Activated T-helper 17 cell treated with anti-CD3 and anti-CD28 coated beads, Interleukin-2, amount 50 U/mL, for 72 hours (primary cell): ENCODE data around the gene MRPL23. TPM values are rescaled to one million over a fixed set of nuclear protein-coding genes. Genes with fewer than 3 reads are reported as not detected.
A peak's percentile ranks its signal among the peaks of the same experiment; 100 is the strongest.

ENCODE experiments used
- ATAC-seq: fragments of 150-1000 bp; cut with Tn5 transposase; replicated peaks from 2 replicates; pipeline ENCODE4 v1.10.0; 2021; ENCODE audit warnings: mild to moderate bottlenecking, moderate library complexity
- H3K27ac Mint-ChIP-seq: one replicate; pipeline ENCODE4 v1.8.0; 2022; ENCODE audit warnings: mixed read lengths
- H3K27me3 Mint-ChIP-seq: one replicate; pipeline ENCODE4 v1.8.0; 2022; ENCODE audit warnings: mixed read lengths
- H3K36me3 Mint-ChIP-seq: one replicate; pipeline ENCODE4 v1.8.0; 2022; ENCODE audit warnings: low read depth, mild to moderate bottlenecking, mixed read lengths
- H3K4me1 Mint-ChIP-seq: one replicate; pipeline ENCODE4 v1.8.0; 2022; ENCODE audit warnings: mixed read lengths
- H3K4me3 Mint-ChIP-seq: one replicate; pipeline ENCODE4 v1.8.0; 2022; ENCODE audit warnings: mild to moderate bottlenecking, mixed read lengths
- H3K9me3 Mint-ChIP-seq: one replicate; pipeline ENCODE4 v1.8.0; 2022; ENCODE audit warnings: mixed read lengths
- total RNA-seq, 2 donors: library from RNA; stranded (reverse); gene quantifications; one replicate each; pipeline ENCODE4 v1.2.3, GENCODE V29; 2022

Gene MRPL23
- total RNA-seq, 2 donors from 2014 or later, result 84.4 to 119 TPM

GRCh38 chr11:1918436-1919315 is 28.5 kb upstream of the MRPL23 start:
- peaks cover 5% of the 10 kb centered on the region for H3K36me3 Mint-ChIP-seq
- peaks cover 27% of the 10 kb centered on the region for H3K4me1 Mint-ChIP-seq
- ATAC-seq, result no peak
- peak overlapping the region; percentile 81 for H3K27ac Mint-ChIP-seq
- H3K9me3 Mint-ChIP-seq, result no peaks in the 10 kb centered on the region
- no peak overlapping the region for H3K4me3 Mint-ChIP-seq
- peaks cover 15% of the 10 kb centered on the region for H3K27me3 Mint-ChIP-seq

- Mint-ChIP-seq H3K27me3 (peaks cover 11% of the 10 kb centered on the region), H3K36me3 (peaks cover 5% of the 10 kb centered on the region), H3K27ac (peak within 1 kb of the TSS; percentile 81), H3K9me3 (no peaks in the 10 kb centered on the region), H3K4me3 (no peak within 1 kb of the TSS), H3K4me1 (peaks cover 25% of the 10 kb centered on the region)
- no peak for ATAC-seq
Measured at GRCh38 chr11:1919391-1920127, 27.6 kb upstream of the MRPL23 start, which contains the start of gene TNNT3. TSS of gene TNNT3 (plus strand) at chr11:1919703. CDS start at chr11:1922875, 3,172 bp downstream.

- H3K9me3 Mint-ChIP-seq, result no peaks in the 10 kb centered on the region
- ATAC-seq, result no peak
- H3K27ac Mint-ChIP-seq, result peak overlapping the region; percentile 38
- H3K4me3 Mint-ChIP-seq, result no peak overlapping the region
- H3K36me3 Mint-ChIP-seq, result peaks cover 5% of the 10 kb centered on the region
- peaks cover 18% of the 10 kb centered on the region for H3K4me1 Mint-ChIP-seq
- peaks cover 3% of the 10 kb centered on the region for H3K27me3 Mint-ChIP-seq
Measured at GRCh38 chr11:1920128-1920908, 26.8 kb upstream of the MRPL23 start.

GRCh38 chr11:1920909-1921573 is 26.1 kb upstream of the MRPL23 start:
- peaks cover 11% of the 10 kb centered on the region for H3K4me1 Mint-ChIP-seq
- no peak for ATAC-seq
- H3K27me3 Mint-ChIP-seq, result peaks cover 3% of the 10 kb centered on the region
- H3K4me3 Mint-ChIP-seq, result no peak overlapping the region
- no peak overlapping the region for H3K27ac Mint-ChIP-seq
- H3K36me3 Mint-ChIP-seq, result peaks cover under 1% of the 10 kb centered on the region
- no peaks in the 10 kb centered on the region for H3K9me3 Mint-ChIP-seq

GRCh38 chr11:1921574-1922141 is 25.5 kb upstream of the MRPL23 start:
- Mint-ChIP-seq H3K9me3 (no peaks in the 10 kb centered on the region), H3K4me1 (peaks cover 11% of the 10 kb centered on the region), H3K4me3 (no peak overlapping the region), H3K27me3 (peaks cover 5% of the 10 kb centered on the region), H3K36me3 (no peaks in the 10 kb centered on the region), H3K27ac (no peak overlapping the region)
- ATAC-seq, result no peak

GRCh38 chr11:1922481-1923081 is 24.6 kb upstream of the MRPL23 start:
- ATAC-seq, result no peak

GRCh38 chr11:1923201-1923956 is 23.8 kb upstream of the MRPL23 start:
- Mint-ChIP-seq H3K4me1 (peaks cover 11% of the 10 kb centered on the region), H3K27me3 (peaks cover 6% of the 10 kb centered on the region), H3K4me3 (no peak overlapping the region), H3K27ac (no peak overlapping the region), H3K36me3 (no peaks in the 10 kb centered on the region), H3K9me3 (no peaks in the 10 kb centered on the region)
- ATAC-seq, result no peak

More at GRCh38 chr11:1922481-1923081, 24.6 kb upstream of the MRPL23 start:
- Mint-ChIP-seq H3K4me3 (no peak overlapping the region), H3K4me1 (peaks cover 11% of the 10 kb centered on the region), H3K27ac (no peak overlapping the region), H3K9me3 (no peaks in the 10 kb centered on the region), H3K36me3 (no peaks in the 10 kb centered on the region), H3K27me3 (peaks cover 6% of the 10 kb centered on the region)

GRCh38 chr11:1924181-1924580 is 23.0 kb upstream of the MRPL23 start:
- H3K4me3 Mint-ChIP-seq, result no peak overlapping the region
- no peak overlapping the region for H3K27ac Mint-ChIP-seq
- H3K36me3 Mint-ChIP-seq, result no peaks in the 10 kb centered on the region
- no peaks in the 10 kb centered on the region for H3K9me3 Mint-ChIP-seq
- H3K27me3 Mint-ChIP-seq, result peaks cover 6% of the 10 kb centered on the region
- peaks cover 11% of the 10 kb centered on the region for H3K4me1 Mint-ChIP-seq
- ATAC-seq, result no peak

- H3K4me3 Mint-ChIP-seq, result no peak overlapping the region
- H3K4me1 Mint-ChIP-seq, result peaks cover 11% of the 10 kb centered on the region
- H3K9me3 Mint-ChIP-seq, result no peaks in the 10 kb centered on the region
- peaks cover 6% of the 10 kb centered on the region for H3K27me3 Mint-ChIP-seq
- H3K36me3 Mint-ChIP-seq, result no peaks in the 10 kb centered on the region
- ATAC-seq, result no peak
- no peak overlapping the region for H3K27ac Mint-ChIP-seq
Measured at GRCh38 chr11:1924646-1925372, 22.3 kb upstream of the MRPL23 start.

- no peak overlapping the region for H3K27ac Mint-ChIP-seq
- ATAC-seq, result no peak
- no peaks in the 10 kb centered on the region for H3K36me3 Mint-ChIP-seq
- peaks cover 15% of the 10 kb centered on the region for H3K4me1 Mint-ChIP-seq
- H3K9me3 Mint-ChIP-seq, result no peaks in the 10 kb centered on the region
- no peak overlapping the region for H3K4me3 Mint-ChIP-seq
- peaks cover 6% of the 10 kb centered on the region for H3K27me3 Mint-ChIP-seq
Measured at GRCh38 chr11:1925373-1926155, 21.6 kb upstream of the MRPL23 start.

GRCh38 chr11:1926156-1927025 is 20.7 kb upstream of the MRPL23 start:
- Mint-ChIP-seq H3K27ac (no peak overlapping the region), H3K9me3 (no peaks in the 10 kb centered on the region), H3K36me3 (no peaks in the 10 kb centered on the region), H3K27me3 (peaks cover 6% of the 10 kb centered on the region), H3K4me3 (no peak overlapping the region), H3K4me1 (peaks cover 15% of the 10 kb centered on the region)
- no peak for ATAC-seq
